ENCODE data around the gene HOXA10.

HOXA10 gene

DNA sequence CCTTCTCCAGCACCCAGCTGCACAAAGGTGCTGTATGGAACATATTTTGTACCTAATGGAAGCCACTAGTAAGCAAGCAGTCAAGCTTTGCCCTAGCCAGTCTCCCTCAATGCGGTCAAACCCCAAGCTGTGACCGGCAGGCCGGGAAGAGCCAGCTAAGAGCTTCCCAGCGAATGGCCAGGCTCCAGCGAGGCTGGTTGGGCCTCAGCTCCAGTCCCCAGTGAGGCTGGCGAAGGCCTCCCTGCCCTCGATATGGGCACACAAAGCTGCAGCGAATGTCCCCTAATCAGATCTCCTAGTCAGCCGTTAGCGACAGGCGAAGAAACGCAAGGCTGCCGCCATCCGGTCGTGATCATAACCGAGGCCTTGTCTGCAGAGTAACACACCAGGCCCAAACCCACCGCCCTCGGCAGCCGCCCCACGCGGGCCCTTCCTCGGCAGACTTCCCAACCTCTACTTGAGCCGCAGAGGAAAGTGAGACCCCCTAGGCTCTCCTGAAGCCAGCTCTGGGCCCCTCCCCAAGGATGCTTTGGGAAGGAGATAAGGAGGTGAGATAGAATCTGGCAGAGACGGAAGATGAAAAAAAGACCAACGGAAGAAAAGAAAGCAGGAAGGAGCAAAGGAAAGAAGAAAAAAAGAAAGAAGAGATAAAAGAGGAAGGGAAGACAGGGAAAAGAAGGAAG, 5.7 kb downstream of the HOXA10 start:
- Histone ChIP-seq H3K4me3 (ENCODE audit: low read depth, low read length) (no peak overlapping the region), H3K9me3 (ENCODE audit: control insufficient read depth, insufficient read depth, low read length) (no peaks in the 10 kb centered on the region), H3K27ac (ENCODE audit: low read depth, low read length) (no peak overlapping the region), H3K4me1 (ENCODE audit: control insufficient read depth, insufficient read depth, low read length) (no peaks in the 10 kb centered on the region), H3K36me3 (ENCODE audit: control insufficient read depth, insufficient read depth, low read length) (no peaks in the 10 kb centered on the region), H3K27me3 (ENCODE audit: control insufficient read depth, insufficient read depth, low read length) (peaks cover 100% of the 10 kb centered on the region), H3K9ac (ENCODE audit: low read depth, low read length) (no peak overlapping the region)

GRCh38 chr7:27167916-27168264, 6.2 kb downstream of the HOXA10 start:
- peaks cover 100% of the 10 kb centered on the region for H3K27me3 ChIP-seq (ENCODE audit: control insufficient read depth, insufficient read depth, low read length)
- H3K36me3 ChIP-seq (ENCODE audit: control insufficient read depth, insufficient read depth, low read length): no peaks in the 10 kb centered on the region
- H3K27ac ChIP-seq (ENCODE audit: low read depth, low read length): no peak overlapping the region
- H3K4me1 ChIP-seq (ENCODE audit: control insufficient read depth, insufficient read depth, low read length): no peaks in the 10 kb centered on the region
- no peaks in the 10 kb centered on the region for H3K9me3 ChIP-seq (ENCODE audit: control insufficient read depth, insufficient read depth, low read length)
- H3K9ac ChIP-seq (ENCODE audit: low read depth, low read length): no peak overlapping the region
- H3K4me3 ChIP-seq (ENCODE audit: low read depth, low read length): no peak overlapping the region

DNA sequence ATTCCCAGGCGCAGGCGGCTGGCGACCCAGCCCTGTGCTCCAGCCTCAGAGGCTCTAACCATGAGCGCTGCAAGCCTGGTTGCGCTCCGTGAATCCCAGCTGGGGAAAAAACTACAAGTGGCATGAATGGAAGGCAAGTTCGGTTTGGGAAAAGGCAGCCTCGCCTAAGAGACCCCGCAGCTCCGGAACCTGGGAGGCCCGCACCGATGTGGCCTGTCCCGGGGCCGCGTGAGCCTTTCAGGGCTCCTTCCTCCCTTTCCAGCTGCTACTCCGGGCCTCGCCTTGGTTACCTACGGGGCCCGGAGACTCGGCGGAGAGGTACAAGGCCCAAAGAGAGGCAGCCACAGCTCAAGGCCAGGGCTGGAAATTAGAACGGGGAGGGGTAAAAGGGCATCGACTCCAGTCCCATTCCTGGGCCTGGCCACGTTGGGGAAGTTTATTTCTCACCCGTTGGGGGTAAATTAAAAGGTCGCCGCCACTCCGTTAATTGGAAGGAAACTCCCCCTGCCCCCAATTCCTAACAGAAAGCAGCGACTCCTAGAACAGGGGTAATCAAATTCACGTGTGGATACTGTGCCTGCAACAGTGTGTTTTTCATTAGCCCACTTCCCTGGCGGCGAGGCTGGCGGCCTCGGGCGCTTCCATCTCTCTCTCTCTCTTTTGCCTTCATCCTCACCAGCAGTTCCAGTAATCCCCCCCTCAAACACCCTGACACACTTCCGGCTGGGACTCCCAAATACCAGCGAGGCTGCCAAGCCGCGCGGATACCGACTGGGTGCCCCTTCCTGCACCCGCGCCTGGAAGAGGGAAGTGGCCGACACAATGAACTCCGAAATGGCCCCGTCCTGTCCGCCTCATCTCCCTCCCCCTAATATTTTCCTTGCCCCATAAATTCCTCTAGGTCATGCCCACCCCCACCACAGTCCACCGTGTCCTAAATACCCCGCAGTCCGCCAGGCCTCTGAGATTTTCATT, 7.3 kb downstream of the HOXA10 start:
- H3K4me1 ChIP-seq (ENCODE audit: control insufficient read depth, insufficient read depth, low read length): no peaks in the 10 kb centered on the region
- H3K27me3 ChIP-seq (ENCODE audit: control insufficient read depth, insufficient read depth, low read length): peaks cover 100% of the 10 kb centered on the region
- no peaks in the 10 kb centered on the region for H3K36me3 ChIP-seq (ENCODE audit: control insufficient read depth, insufficient read depth, low read length)
- no peak overlapping the region for H3K4me3 ChIP-seq (ENCODE audit: low read depth, low read length)
- no peaks in the 10 kb centered on the region for H3K9me3 ChIP-seq (ENCODE audit: control insufficient read depth, insufficient read depth, low read length)
- no peak overlapping the region for H3K9ac ChIP-seq (ENCODE audit: low read depth, low read length)
- H3K27ac ChIP-seq (ENCODE audit: low read depth, low read length): no peak overlapping the region

DNA sequence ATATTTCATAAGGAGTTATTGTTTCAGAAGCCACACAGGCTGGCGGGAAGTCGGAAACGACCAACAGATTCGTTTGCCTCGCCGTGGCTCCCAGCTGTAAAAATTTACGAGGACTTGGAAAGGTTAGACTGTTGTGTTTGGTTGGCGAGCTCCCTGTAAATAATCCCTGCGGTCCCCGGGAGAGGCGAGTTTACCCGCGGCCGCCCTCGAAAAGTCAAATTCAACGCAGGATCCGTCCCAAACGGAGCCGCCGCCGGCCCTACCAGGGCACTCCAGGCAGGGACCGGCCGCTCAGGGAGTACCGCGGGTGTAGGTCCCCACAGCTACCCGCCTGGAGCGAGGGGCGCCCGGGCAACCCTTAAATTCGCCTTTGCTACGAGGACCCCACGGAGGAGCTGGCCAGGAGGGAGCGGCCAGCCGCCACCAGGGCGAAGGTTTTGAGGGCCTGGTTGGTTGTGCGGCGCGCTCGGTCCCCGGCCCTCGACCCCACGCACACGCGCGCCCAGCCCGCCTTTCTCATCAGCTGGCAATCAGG, 8.1 kb downstream of the HOXA10 start:
- Histone ChIP-seq H3K27ac (ENCODE audit: low read depth, low read length) (no peak overlapping the region), H3K4me1 (ENCODE audit: control insufficient read depth, insufficient read depth, low read length) (no peaks in the 10 kb centered on the region), H3K36me3 (ENCODE audit: control insufficient read depth, insufficient read depth, low read length) (no peaks in the 10 kb centered on the region), H3K9me3 (ENCODE audit: control insufficient read depth, insufficient read depth, low read length) (no peaks in the 10 kb centered on the region), H3K9ac (ENCODE audit: low read depth, low read length) (no peak overlapping the region), H3K4me3 (ENCODE audit: low read depth, low read length) (no peak overlapping the region), H3K27me3 (ENCODE audit: control insufficient read depth, insufficient read depth, low read length) (peaks cover 100% of the 10 kb centered on the region)

GRCh38 chr7:27165089-27165995, 8.8 kb downstream of the HOXA10 start, which contains the start of gene HOXA9:
Gene HOXA9, minus strand, starts transcription at chr7:27165537. Its CDS starts 80 bp downstream, at chr7:27165457.
- Histone ChIP-seq H3K9ac (ENCODE audit: low read depth, low read length) (no peak within 1 kb of the TSS), H3K9me3 (ENCODE audit: control insufficient read depth, insufficient read depth, low read length) (no peaks in the 10 kb centered on the region), H3K27ac (ENCODE audit: low read depth, low read length) (no peak within 1 kb of the TSS), H3K36me3 (ENCODE audit: control insufficient read depth, insufficient read depth, low read length) (no peaks in the 10 kb centered on the region), H3K27me3 (ENCODE audit: control insufficient read depth, insufficient read depth, low read length) (peaks cover 100% of the 10 kb centered on the region), H3K4me1 (ENCODE audit: control insufficient read depth, insufficient read depth, low read length) (no peaks in the 10 kb centered on the region), H3K4me3 (ENCODE audit: low read depth, low read length) (no peak within 1 kb of the TSS)

DNA sequence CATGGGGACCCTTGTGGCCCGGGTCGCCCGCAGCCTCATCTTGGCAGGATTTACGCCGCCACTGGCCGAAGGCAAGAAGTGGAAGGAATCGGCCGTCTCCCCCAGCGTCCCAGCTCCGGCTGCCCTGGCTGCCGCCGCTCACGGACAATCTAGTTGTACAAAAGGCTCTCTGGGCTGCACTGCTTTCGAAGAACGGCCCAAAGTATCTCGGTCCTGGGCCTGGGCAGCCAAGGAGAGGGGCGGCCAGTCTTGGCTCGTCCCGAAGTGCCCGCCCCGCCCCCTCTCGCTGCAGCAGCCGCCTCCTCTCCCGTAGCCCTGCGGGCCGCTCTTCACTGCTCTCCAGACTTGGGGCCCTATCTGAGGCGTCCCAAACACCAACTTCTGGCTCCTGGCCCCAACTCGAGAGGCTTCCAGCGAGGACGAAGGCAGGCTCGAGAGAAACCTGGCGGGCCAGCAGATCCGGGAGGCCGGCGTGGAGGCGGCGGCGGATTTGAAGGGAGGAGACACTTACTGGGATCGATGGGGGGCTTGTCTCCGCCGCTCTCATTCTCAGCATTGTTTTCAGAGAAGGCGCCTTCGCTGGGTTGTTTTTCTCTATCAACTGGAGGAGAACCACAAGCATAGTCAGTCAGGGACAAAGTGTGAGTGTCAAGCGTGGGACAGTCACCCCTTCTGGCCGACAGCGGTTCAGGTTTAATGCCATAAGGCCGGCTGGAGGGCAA, 9.6 kb downstream of the HOXA10 start:
- Histone ChIP-seq H3K27ac (ENCODE audit: low read depth, low read length) (no peak overlapping the region), H3K4me1 (ENCODE audit: control insufficient read depth, insufficient read depth, low read length) (no peaks in the 10 kb centered on the region), H3K36me3 (ENCODE audit: control insufficient read depth, insufficient read depth, low read length) (no peaks in the 10 kb centered on the region), H3K4me3 (ENCODE audit: low read depth, low read length) (no peak overlapping the region), H3K27me3 (ENCODE audit: control insufficient read depth, insufficient read depth, low read length) (peaks cover 100% of the 10 kb centered on the region), H3K9ac (ENCODE audit: low read depth, low read length) (no peak overlapping the region), H3K9me3 (ENCODE audit: control insufficient read depth, insufficient read depth, low read length) (no peaks in the 10 kb centered on the region)

DNA sequence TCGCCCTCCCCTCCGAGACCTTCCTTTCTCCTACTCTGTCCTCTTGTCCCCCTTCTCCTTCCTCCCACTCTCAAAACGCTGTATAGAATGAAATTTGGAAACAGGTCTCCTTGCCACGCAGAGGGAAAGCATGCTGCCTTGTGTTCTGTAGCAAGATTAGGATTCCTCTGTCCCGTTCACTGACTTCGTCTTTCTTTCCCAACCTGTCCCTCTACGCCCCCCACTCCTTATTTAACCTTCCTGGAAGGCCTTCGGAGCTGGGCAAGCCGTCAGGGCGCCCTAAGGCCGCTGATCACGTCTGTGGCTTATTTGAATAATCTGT, 10.1 kb downstream of the HOXA10 start:
- no peak overlapping the region for H3K27ac ChIP-seq (ENCODE audit: low read depth, low read length)
- no peak overlapping the region for H3K9ac ChIP-seq (ENCODE audit: low read depth, low read length)
- no peaks in the 10 kb centered on the region for H3K36me3 ChIP-seq (ENCODE audit: control insufficient read depth, insufficient read depth, low read length)
- no peaks in the 10 kb centered on the region for H3K9me3 ChIP-seq (ENCODE audit: control insufficient read depth, insufficient read depth, low read length)
- peaks cover 100% of the 10 kb centered on the region for H3K27me3 ChIP-seq (ENCODE audit: control insufficient read depth, insufficient read depth, low read length)
- no peak overlapping the region for H3K4me3 ChIP-seq (ENCODE audit: low read depth, low read length)
- no peaks in the 10 kb centered on the region for H3K4me1 ChIP-seq (ENCODE audit: control insufficient read depth, insufficient read depth, low read length)

DNA sequence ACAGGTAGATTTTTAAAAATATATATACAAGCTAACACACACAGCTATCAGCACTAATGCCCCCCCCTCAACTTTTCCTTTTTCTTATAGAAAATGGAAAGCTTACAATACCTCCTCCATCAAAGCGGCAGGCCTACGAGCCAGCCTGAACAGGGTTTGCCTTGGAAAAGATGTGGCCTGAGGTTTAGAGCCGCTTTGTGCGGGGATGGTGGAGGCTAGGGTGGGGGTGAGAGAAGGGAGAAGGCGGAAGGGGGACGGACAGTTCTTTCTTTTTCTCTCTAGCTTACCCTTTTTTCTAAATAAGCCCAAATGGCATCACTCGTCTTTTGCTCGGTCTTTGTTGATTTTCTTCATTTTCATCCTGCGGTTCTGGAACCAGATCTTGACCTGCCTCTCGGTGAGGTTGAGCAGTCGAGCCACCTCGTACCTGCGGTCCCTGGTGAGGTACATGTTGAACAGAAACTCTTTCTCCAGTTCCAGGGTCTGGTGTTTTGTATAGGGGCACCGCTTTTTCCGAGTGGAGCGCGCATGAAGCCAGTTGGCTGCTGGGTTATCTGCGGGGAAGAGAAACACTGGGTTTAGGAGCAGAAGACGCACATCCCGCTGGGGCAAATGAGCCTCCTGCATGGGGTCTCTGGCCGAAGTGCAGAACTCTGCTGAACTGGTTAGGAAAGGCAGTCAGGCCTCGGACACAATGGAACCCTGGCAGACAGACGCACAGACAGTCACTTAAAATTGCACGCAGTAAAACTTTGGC, 10.7 kb downstream of the HOXA10 start:
- Histone ChIP-seq H3K9me3 (ENCODE audit: control insufficient read depth, insufficient read depth, low read length) (no peaks in the 10 kb centered on the region), H3K9ac (ENCODE audit: low read depth, low read length) (no peak overlapping the region), H3K27me3 (ENCODE audit: control insufficient read depth, insufficient read depth, low read length) (peaks cover 100% of the 10 kb centered on the region), H3K27ac (ENCODE audit: low read depth, low read length) (no peak overlapping the region), H3K4me1 (ENCODE audit: control insufficient read depth, insufficient read depth, low read length) (no peaks in the 10 kb centered on the region), H3K36me3 (ENCODE audit: control insufficient read depth, insufficient read depth, low read length) (no peaks in the 10 kb centered on the region), H3K4me3 (ENCODE audit: low read depth, low read length) (no peak overlapping the region)

DNA sequence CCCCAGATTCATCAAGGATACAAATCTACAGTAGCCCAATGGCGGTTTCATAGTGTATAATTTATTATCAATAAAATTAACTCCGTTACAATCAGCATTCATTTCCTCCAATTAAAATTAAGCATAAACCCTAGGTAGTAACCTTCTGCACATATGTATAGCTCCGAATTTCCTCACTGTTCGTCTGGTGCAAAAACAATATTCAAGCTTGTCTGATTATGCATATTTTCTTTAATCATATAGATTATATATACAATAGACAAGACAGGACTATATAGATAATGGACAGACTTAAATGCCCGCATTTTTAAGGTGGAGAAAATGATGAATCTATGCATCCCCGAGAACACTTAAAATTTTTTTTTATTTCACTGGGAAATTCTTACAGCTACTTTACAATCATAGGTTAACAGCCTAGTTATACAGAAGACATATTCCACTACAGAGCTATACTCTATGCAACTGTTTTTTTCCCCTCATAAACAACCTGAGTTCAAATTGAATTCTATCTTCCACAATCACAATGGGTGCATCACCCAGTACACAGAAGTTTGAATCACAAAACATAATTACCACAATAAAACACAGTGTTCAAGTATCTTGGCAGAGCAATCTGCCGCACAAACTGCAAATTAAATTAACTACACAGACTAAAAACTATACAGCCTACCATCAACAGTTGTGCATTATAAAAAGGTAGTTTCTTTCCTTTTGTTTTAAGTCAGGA, 11.4 kb downstream of the HOXA10 start:
- H3K9ac ChIP-seq (ENCODE audit: low read depth, low read length): no peak overlapping the region
- H3K27ac ChIP-seq (ENCODE audit: low read depth, low read length): no peak overlapping the region
- H3K4me1 ChIP-seq (ENCODE audit: control insufficient read depth, insufficient read depth, low read length): no peaks in the 10 kb centered on the region
- no peak overlapping the region for H3K4me3 ChIP-seq (ENCODE audit: low read depth, low read length)
- H3K27me3 ChIP-seq (ENCODE audit: control insufficient read depth, insufficient read depth, low read length): peaks cover 100% of the 10 kb centered on the region
- no peaks in the 10 kb centered on the region for H3K36me3 ChIP-seq (ENCODE audit: control insufficient read depth, insufficient read depth, low read length)
- H3K9me3 ChIP-seq (ENCODE audit: control insufficient read depth, insufficient read depth, low read length): no peaks in the 10 kb centered on the region

Data from HUES48 (cell line).